Measurements from ENCODE around the gene FXYD1.
"Not testable (repeated sequence)": the region's sequence is repeated elsewhere in the genome, so short reads cannot be mapped to it uniquely, and the experiment has no call there.

DNA sequence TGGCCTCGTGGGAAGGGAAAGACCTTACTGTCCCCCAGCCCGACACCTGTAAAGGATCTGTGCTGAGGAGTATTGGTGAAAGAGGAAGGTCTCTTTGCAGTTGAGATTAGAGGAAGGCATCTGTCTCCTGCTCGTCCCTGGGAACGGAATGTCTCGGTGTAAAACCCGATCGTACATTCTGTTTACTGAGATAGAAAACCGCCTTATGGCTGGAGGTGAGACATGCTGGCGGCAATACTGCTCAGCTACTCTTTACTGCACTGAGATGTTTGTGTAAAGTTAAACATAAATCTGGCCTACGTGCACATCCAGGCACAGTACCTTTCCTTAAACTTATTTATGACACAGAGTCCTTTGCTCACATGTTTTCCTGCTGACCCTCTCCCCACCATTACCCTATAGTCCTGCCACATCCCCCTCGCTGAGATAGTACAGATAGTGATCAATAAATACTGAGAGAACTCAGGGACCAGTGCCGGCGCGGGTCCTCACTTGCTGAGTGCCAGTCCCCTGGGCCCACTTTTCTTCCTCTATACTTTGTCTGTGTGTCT is 8.8 kb upstream of the FXYD1 start:
- not testable (repeated sequence) for TF ChIP-seq EZH2 (IDR thresholded peaks at IDR 0.05; ENCODE audit: borderline replicate concordance, low read length); CTCF (conservative IDR thresholded peaks at IDR 0.05 in 1 of 2, IDR thresholded peaks at IDR 0.05 in 1 of 2; ENCODE audit: extremely low read depth in 1 of 2, insufficient read depth in 1 of 2, low read depth in 1 of 2, low read length in 2 of 2)
